Stimulated activated CD4-positive, alpha-beta T cell treated with anti-CD3 and anti-CD28 coated beads, Interleukin-2, amount 100 ng/mL, for 4 hours (primary cell): ENCODE results near the gene KLHL1.
"Not testable (repeated sequence)": the region's sequence is repeated elsewhere in the genome, so short reads cannot be mapped to it uniquely, and the experiment has no call there.

Experiments
- DNase-seq: peaks from one replicate; pipeline ENCODE4 v3.0.0-alpha.2; 2020; ENCODE audit warnings: low read depth

Gene KLHL1

DNA sequence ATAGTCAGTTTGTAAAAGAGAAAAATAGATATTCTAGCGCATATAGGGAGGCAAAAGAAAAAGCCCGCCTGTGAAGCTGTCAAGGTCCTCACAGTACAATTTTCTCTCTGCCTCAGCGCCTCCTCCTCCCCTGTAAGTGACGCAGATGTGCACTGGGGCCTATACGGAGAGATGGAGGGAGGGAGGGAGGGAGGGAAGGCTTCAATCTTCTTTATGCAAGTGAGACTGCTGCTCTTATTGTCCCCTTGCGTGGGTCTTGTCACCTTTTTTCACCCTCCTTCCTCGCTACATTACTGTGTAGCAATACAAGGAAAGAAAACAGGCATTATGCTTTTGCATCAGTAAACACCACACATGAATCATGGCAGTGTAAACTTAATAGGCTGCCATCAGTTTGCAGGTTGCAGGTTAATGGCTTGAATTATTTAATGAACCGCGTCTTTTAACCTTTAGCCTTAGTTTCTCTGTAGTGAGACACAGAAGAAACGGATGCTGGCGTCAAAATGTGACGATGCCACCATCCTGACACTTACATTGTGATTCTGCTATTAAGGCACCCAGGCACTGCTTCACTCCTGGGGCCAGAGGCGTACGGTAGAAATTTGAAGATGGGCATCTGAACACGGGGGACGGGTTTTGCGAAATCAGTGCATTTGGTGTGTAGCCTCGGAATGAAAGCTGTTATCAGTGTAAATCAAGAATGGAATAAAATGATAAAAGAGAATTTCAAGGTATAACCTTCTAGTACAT is at the start of gene KLHL1:
Gene KLHL1 (minus strand): TSS at position 97 of the 750 bp plus-strand sequence. CDS start 753 bp downstream, outside the sequence.
- no peak for DNase-seq

- not testable (repeated sequence) for DNase-seq
Observed at GRCh38 chr13:70142658-70143057, 34.4 kb upstream of the KLHL1 start.

GRCh38 chr13:70128098-70128497 is 19.8 kb upstream of the KLHL1 start:
- no peak for DNase-seq

DNA sequence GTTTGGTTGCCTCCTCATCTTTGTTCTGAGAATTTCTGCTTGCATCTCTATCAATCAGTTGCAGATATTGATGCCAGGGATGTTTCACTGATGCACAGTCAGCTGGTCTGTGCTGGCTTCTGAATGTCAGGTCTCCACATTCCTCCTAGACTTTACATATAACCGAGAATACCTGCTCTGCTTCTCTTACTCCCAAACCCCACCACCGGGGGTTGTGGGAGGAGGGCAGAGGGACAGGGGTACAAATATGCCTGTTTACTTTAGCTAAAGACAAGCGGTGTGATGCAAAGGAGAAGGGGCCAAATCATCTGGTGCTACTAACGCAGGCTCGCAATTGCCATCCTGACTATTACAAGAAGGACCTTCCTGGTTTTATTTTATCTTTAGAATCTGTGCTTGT is 17.4 kb upstream of the KLHL1 start:
- no peak for DNase-seq

GRCh38 chr13:70117338-70117905 is 9.2 kb upstream of the KLHL1 start:
- no peak for DNase-seq

- no peak for DNase-seq
Observed at GRCh38 chr13:70107498-70108281, 562 bp downstream of the KLHL1 start, which contains the start of gene ATXN8OS. Gene ATXN8OS (plus strand): TSS chr13:70107826.

DNA sequence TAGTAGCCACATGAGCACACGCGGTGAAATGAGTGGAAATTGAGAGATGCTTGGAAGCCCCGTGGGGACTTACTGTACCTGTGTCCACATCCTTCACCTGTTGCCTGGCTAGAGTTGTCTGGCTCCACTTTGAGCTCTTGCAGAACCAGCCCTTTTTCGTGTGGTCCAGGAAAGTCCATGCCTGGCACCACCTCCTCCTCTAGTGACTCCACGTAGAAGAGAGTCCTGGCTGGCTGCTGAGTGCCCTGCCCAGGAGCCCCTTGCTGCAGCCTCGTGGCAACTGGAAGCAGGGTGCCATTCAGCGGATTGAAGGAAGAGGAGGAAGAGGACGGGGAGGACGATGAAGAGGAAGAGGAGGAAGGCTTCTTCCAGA is 1.1 kb downstream of the KLHL1 start:
- no peak for DNase-seq

GRCh38 chr13:70104481-70104880 is 3.8 kb downstream of the KLHL1 start:
- no peak for DNase-seq

DNA sequence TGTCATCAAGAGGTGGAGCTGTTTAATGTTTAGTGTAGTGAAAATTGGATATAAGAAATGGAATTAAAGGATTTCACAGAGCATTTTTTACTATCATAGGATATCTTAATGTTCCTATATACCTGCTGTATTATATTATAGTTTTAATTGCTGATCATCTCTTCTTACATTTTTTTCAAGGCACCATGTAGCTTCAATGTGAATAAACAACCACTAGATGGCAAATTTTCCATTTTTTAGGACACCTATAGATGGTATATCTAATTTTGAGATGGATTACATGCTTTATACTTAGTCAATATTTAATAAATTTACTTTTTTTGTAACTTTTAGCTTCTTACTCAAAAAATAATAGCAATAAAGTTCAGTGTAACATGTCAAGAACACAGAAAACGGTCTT is 9.6 kb downstream of the KLHL1 start:
- DNase-seq, result no peak

GRCh38 chr13:70090036-70090723 is 18.1 kb downstream of the KLHL1 start:
- DNase-seq, result no peak

DNA sequence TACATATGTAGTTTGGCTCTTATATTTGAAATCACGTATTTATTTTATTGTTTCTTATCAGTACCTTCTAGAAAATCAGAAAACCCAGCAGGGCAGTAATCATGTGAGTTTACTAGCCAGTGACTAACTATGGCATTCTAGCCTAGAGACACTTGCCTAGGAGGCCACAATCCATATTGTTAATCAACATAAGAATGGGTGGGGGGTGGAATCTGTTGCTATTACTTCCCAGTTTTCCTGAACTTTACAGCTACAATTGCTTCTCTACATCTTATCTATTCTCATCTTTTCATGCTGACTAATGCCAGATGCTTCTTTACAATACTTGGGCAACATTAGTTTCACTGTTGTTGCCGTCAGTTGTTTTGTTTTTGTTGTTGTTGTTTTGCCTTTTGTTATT is 19.3 kb downstream of the KLHL1 start:
- DNase-seq, result no peak

- no peak for DNase-seq
Observed at GRCh38 chr13:70087247-70087646, 21.0 kb downstream of the KLHL1 start.

DNA sequence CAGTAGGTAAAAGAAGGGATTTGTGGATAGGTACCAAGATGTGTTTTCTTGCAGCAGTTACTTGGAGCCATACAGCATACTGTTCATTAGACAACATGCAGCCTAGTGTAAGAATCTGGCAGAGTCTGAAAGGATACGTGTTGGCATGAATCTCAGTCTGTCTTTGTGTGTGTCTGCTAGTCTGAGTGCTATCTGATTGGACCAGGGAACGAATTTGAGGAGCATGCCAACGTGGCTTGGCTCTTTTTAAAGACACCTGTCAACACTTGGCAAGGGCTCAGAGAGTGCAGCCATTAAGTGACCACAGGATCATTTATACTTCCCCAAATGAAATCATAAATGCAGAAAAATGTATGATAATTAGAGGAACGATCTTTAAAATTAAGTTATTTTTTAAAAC is 28.2 kb downstream of the KLHL1 start:
- DNase-seq, result no peak

GRCh38 chr13:70054572-70054971 is 53.7 kb downstream of the KLHL1 start:
- no peak for DNase-seq

- no peak for DNase-seq
Observed at GRCh38 chr13:70051531-70051930, 56.7 kb downstream of the KLHL1 start.

GRCh38 chr13:70043685-70044084 is 64.6 kb downstream of the KLHL1 start:
- DNase-seq, result no peak

GRCh38 chr13:70042193-70042592 is 66.1 kb downstream of the KLHL1 start:
- DNase-seq, result no peak

DNA sequence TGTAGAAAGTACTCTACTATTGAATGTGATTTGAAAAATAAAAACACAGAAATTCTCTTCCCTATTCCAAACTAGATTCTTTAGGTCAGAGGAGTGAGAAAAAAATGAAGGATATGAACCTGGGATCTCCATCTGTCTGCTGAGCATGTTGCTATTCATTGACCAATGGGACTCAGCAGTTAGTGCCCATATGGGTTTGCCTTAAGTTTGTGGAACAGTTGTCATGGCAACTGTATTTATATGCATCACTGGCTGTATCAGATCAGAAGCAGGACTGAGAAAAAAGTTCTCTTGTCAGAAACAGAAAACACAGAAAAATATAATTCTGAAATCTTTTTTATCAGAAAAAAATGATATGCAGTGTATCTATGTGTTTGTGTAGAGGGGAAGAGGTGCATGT is 74.0 kb downstream of the KLHL1 start:
- no peak for DNase-seq

DNA sequence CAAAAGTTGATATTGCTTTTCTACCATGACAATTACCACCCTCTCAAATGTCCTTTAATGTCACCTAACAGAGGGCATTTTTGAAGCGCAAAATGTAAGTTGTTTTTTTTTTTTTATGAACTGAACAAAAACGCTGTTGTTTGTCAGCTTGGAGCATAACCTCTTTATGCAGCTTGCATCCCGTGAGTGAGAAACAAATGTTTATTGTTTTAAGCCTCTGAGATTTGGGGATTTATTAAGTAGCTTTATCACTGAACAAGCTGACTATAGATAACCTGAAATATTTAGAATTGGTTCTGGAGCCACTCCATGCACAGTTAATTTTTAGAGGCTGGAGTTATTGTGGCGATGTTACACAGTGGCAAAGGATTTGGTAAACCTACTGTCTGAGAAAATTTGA is 80.7 kb downstream of the KLHL1 start:
- DNase-seq, result no peak

GRCh38 chr13:70023516-70023915 is 84.7 kb downstream of the KLHL1 start:
- DNase-seq, result no peak

GRCh38 chr13:70022646-70023045 is 85.6 kb downstream of the KLHL1 start:
- DNase-seq, result no peak

GRCh38 chr13:70016116-70016515 is 92.1 kb downstream of the KLHL1 start:
- no peak for DNase-seq

DNA sequence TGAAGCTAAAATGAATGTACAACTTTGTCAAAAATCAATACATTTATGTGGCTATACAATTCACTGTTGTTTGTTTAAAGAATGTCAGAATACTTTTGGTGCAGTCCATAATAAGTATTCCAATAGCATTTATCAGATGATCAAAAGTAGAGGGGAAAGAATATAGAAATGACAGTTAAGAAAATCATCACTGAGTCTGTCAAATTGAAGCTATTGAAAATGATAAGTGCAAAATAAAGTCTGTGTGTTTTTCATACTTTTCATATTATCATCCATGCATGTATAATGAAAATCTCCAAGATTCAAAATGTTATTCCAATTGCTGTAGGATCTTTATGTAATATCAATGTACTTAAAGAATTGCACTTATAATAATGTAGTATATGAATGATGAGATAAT is 93.9 kb downstream of the KLHL1 start:
- DNase-seq, result no peak
